ENCODE data around the gene VTI1B.
"Not testable (repeated sequence)": the region's sequence is repeated elsewhere in the genome, so short reads cannot be mapped to it uniquely, and the experiment has no call there.

The VTI1B gene

GRCh38 chr14:67674480-67675218, at the start of gene VTI1B:
Gene VTI1B (minus strand): TSS chr14:67674632. CDS start chr14:67674489, 143 bp downstream.
- DNase-seq (peak; percentile 81), ATAC-seq (peak; percentile 95)
- no peaks in the 10 kb centered on the region for H3K27me3 Mint-ChIP-seq
- H3K27ac Mint-ChIP-seq, result peak within 1 kb of the TSS; percentile 75
- H3K36me3 Mint-ChIP-seq (ENCODE audit: low read depth), result peaks cover 16% of the 10 kb centered on the region
- H3K9me3 Mint-ChIP-seq, result no peaks in the 10 kb centered on the region
- peaks cover 27% of the 10 kb centered on the region for H3K4me1 Mint-ChIP-seq
- H3K4me3 Mint-ChIP-seq, result peak within 1 kb of the TSS; percentile 91

GRCh38 chr14:67722293-67722692, 47.9 kb upstream of the VTI1B start:
- no peaks in the 10 kb centered on the region for H3K9me3 Mint-ChIP-seq
- H3K27me3 Mint-ChIP-seq, result peaks cover 33% of the 10 kb centered on the region
- H3K4me3 Mint-ChIP-seq, result no peak overlapping the region
- H3K36me3 Mint-ChIP-seq (ENCODE audit: low read depth), result no peaks in the 10 kb centered on the region
- no peak for ATAC-seq
- no peak for DNase-seq
- H3K4me1 Mint-ChIP-seq, result peaks cover 4% of the 10 kb centered on the region
- H3K27ac Mint-ChIP-seq, result no peak overlapping the region

- Mint-ChIP-seq H3K36me3 (ENCODE audit: low read depth) (no peaks in the 10 kb centered on the region), H3K9me3 (no peaks in the 10 kb centered on the region), H3K4me1 (peaks cover 4% of the 10 kb centered on the region), H3K27me3 (peaks cover 33% of the 10 kb centered on the region), H3K27ac (no peak overlapping the region), H3K4me3 (no peak overlapping the region)
- ATAC-seq (no peak), DNase-seq (no peak)
Observed at GRCh38 chr14:67721875-67722274, 47.4 kb upstream of the VTI1B start.

- DNase-seq (no peak), ATAC-seq (no peak)
- Mint-ChIP-seq H3K27ac (no peak overlapping the region), H3K9me3 (no peaks in the 10 kb centered on the region), H3K4me1 (peaks cover 4% of the 10 kb centered on the region), H3K27me3 (peaks cover 32% of the 10 kb centered on the region), H3K36me3 (ENCODE audit: low read depth) (no peaks in the 10 kb centered on the region), H3K4me3 (no peak overlapping the region)
Observed at GRCh38 chr14:67719866-67720265, 45.4 kb upstream of the VTI1B start.

GRCh38 chr14:67719385-67719784, 45.0 kb upstream of the VTI1B start:
- not testable (repeated sequence) for H3K27ac Mint-ChIP-seq; ATAC-seq; H3K9me3 Mint-ChIP-seq; H3K36me3 Mint-ChIP-seq (ENCODE audit: low read depth); H3K4me3 Mint-ChIP-seq; DNase-seq; H3K4me1 Mint-ChIP-seq
- peaks cover 27% of the 10 kb centered on the region for H3K27me3 Mint-ChIP-seq

- DNase-seq (no peak), ATAC-seq (no peak)
- no peaks in the 10 kb centered on the region for H3K36me3 Mint-ChIP-seq (ENCODE audit: low read depth)
- H3K9me3 Mint-ChIP-seq, result no peaks in the 10 kb centered on the region
- peaks cover 4% of the 10 kb centered on the region for H3K4me1 Mint-ChIP-seq
- peaks cover 22% of the 10 kb centered on the region for H3K27me3 Mint-ChIP-seq
- H3K4me3 Mint-ChIP-seq, result no peak overlapping the region
- H3K27ac Mint-ChIP-seq, result no peak overlapping the region
Observed at GRCh38 chr14:67718265-67718664, 43.8 kb upstream of the VTI1B start.

GRCh38 chr14:67717048-67717447, 42.6 kb upstream of the VTI1B start:
- Mint-ChIP-seq H3K36me3 (ENCODE audit: low read depth) (no peaks in the 10 kb centered on the region), H3K27ac (no peak overlapping the region)

GRCh38 chr14:67710209-67710608, 35.8 kb upstream of the VTI1B start:
- DNase-seq (no peak), ATAC-seq (no peak)
- Mint-ChIP-seq H3K27ac (no peak overlapping the region), H3K4me3 (no peak overlapping the region), H3K4me1 (no peaks in the 10 kb centered on the region), H3K27me3 (peaks cover 4% of the 10 kb centered on the region), H3K36me3 (ENCODE audit: low read depth) (no peaks in the 10 kb centered on the region), H3K9me3 (peaks cover 6% of the 10 kb centered on the region)

More at GRCh38 chr14:67717048-67717447, 42.6 kb upstream of the VTI1B start:
- Mint-ChIP-seq H3K4me1 (peaks cover 3% of the 10 kb centered on the region), H3K27me3 (peaks cover 14% of the 10 kb centered on the region), H3K4me3 (no peak overlapping the region), H3K9me3 (no peaks in the 10 kb centered on the region)
- ATAC-seq (no peak), DNase-seq (no peak)

- not testable (repeated sequence) for H3K36me3 Mint-ChIP-seq (ENCODE audit: low read depth); H3K9me3 Mint-ChIP-seq; H3K27ac Mint-ChIP-seq; ATAC-seq; H3K4me1 Mint-ChIP-seq; H3K27me3 Mint-ChIP-seq; DNase-seq; H3K4me3 Mint-ChIP-seq
Observed at GRCh38 chr14:67709796-67710195, 35.4 kb upstream of the VTI1B start.

GRCh38 chr14:67709346-67709745, 34.9 kb upstream of the VTI1B start:
- H3K4me1 Mint-ChIP-seq; H3K27me3 Mint-ChIP-seq; H3K36me3 Mint-ChIP-seq (ENCODE audit: low read depth); DNase-seq; H3K9me3 Mint-ChIP-seq; H3K27ac Mint-ChIP-seq; H3K4me3 Mint-ChIP-seq; ATAC-seq: not testable (repeated sequence)

GRCh38 chr14:67705211-67705610, 30.8 kb upstream of the VTI1B start:
- Mint-ChIP-seq H3K27me3 (no peaks in the 10 kb centered on the region), H3K4me1 (no peaks in the 10 kb centered on the region), H3K9me3 (peaks cover 4% of the 10 kb centered on the region), H3K27ac (no peak overlapping the region), H3K4me3 (no peak overlapping the region), H3K36me3 (ENCODE audit: low read depth) (no peaks in the 10 kb centered on the region)
- ATAC-seq (no peak), DNase-seq (no peak)

GRCh38 chr14:67704484-67705089, 30.2 kb upstream of the VTI1B start:
- no peaks in the 10 kb centered on the region for H3K4me1 Mint-ChIP-seq
- no peak overlapping the region for H3K27ac Mint-ChIP-seq
- DNase-seq (peak; percentile 19), ATAC-seq (peak; percentile 76)
- H3K27me3 Mint-ChIP-seq, result no peaks in the 10 kb centered on the region
- no peaks in the 10 kb centered on the region for H3K9me3 Mint-ChIP-seq
- H3K4me3 Mint-ChIP-seq, result no peak overlapping the region
- H3K36me3 Mint-ChIP-seq (ENCODE audit: low read depth), result no peaks in the 10 kb centered on the region

- Mint-ChIP-seq H3K9me3 (no peaks in the 10 kb centered on the region), H3K27me3 (no peaks in the 10 kb centered on the region), H3K36me3 (ENCODE audit: low read depth) (no peaks in the 10 kb centered on the region), H3K27ac (no peak overlapping the region), H3K4me3 (no peak overlapping the region), H3K4me1 (no peaks in the 10 kb centered on the region)
- DNase-seq (no peak), ATAC-seq (no peak)
Observed at GRCh38 chr14:67703997-67704396, 29.6 kb upstream of the VTI1B start.

GRCh38 chr14:67701492-67701891, 27.1 kb upstream of the VTI1B start, which contains the start of gene RDH12:
Gene RDH12 (plus strand): TSS chr14:67701886. CDS start chr14:67722643, 20,757 bp downstream.
- H3K27ac Mint-ChIP-seq; H3K4me1 Mint-ChIP-seq; DNase-seq; H3K9me3 Mint-ChIP-seq; H3K36me3 Mint-ChIP-seq (ENCODE audit: low read depth); ATAC-seq; H3K27me3 Mint-ChIP-seq; H3K4me3 Mint-ChIP-seq: not testable (repeated sequence)

GRCh38 chr14:67698179-67698578, 23.7 kb upstream of the VTI1B start:
- no peaks in the 10 kb centered on the region for H3K36me3 Mint-ChIP-seq (ENCODE audit: low read depth)
- ATAC-seq, result no peak
- H3K9me3 Mint-ChIP-seq, result no peaks in the 10 kb centered on the region
- H3K4me3 Mint-ChIP-seq, result no peak overlapping the region
- no peak for DNase-seq
- H3K27me3 Mint-ChIP-seq, result no peaks in the 10 kb centered on the region
- no peak overlapping the region for H3K27ac Mint-ChIP-seq
- H3K4me1 Mint-ChIP-seq, result peaks cover 18% of the 10 kb centered on the region
